ENCODE results near the gene KREMEN2. TPM values are rescaled to one million over a fixed set of nuclear protein-coding genes. Genes with fewer than 3 reads are reported as not detected.
"Not testable (repeated sequence)": the region's sequence is repeated elsewhere in the genome, so short reads cannot be mapped to it uniquely, and the experiment has no call there.

The KREMEN2 gene
- total RNA-seq, 2 donors from 2014 or later, result not detected

DNA sequence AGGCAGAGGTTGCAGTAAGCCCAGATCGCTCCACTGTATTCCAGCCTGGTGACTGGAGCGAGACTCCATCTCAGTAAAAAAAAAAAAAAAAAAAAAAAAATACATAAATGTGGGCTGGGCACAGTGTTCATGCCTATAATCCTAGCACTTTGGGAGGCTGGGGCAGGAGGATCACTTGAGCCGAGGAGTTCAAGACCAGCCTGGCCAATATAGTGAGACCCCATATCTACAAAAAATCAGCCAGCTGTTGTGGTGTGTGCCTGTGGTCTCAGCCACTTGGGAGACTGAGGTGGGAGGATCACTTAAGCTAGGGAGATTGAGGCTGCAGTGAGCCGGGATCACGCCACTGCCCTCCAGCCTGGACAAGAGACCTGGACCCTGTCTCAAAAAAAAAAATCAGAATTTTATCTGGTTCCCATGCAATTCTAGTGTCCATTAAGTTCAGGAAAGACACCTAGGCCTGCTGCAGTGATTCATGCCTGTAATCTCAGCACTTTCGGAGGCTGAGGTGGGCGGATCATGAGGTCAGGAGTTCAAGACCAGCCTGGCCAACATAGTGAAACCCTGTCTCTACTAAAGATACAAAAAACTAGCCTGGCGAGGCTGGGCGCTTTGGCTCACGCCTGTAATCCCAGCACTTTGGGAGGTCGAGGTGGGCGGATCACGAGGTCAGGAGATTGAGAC, 32.7 kb upstream of the KREMEN2 start:
- H3K27me3 Mint-ChIP-seq; H3K4me3 Mint-ChIP-seq; H3K9me3 Mint-ChIP-seq; H3K27ac Mint-ChIP-seq; DNase-seq (ENCODE audit: low spot score); H3K36me3 Mint-ChIP-seq; ATAC-seq: not testable (repeated sequence)
- peaks cover 10% of the 10 kb centered on the region in 2 donors for H3K4me1 Mint-ChIP-seq (ENCODE audit: low read depth in 2 of 2)

DNA sequence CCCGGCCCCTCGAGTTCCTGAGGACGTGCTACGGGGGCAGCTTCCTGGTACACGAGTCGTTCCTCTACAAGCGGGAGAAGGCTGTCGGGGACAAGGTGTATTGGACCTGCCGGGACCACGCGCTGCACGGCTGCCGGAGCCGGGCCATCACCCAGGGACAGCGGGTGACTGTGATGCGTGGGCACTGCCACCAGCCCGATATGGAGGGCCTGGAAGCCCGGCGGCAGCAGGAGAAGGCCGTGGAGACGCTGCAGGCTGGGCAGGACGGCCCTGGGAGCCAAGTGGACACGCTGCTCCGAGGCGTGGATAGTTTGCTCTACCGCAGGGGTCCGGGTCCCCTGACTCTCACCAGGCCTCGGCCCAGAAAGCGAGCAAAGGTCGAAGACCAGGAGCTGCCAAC, 30.9 kb upstream of the KREMEN2 start:
- peaks cover 6% of the 10 kb centered on the region for H3K36me3 Mint-ChIP-seq
- no peak for ATAC-seq
- no peak for DNase-seq (ENCODE audit: low spot score)
- H3K27ac Mint-ChIP-seq, result no peak overlapping the region
- no peaks in the 10 kb centered on the region for H3K4me1 Mint-ChIP-seq (ENCODE audit: low read depth in 2 of 2)
- no peaks in the 10 kb centered on the region for H3K27me3 Mint-ChIP-seq
- no peaks in the 10 kb centered on the region for H3K9me3 Mint-ChIP-seq
- no peak overlapping the region for H3K4me3 Mint-ChIP-seq

DNA sequence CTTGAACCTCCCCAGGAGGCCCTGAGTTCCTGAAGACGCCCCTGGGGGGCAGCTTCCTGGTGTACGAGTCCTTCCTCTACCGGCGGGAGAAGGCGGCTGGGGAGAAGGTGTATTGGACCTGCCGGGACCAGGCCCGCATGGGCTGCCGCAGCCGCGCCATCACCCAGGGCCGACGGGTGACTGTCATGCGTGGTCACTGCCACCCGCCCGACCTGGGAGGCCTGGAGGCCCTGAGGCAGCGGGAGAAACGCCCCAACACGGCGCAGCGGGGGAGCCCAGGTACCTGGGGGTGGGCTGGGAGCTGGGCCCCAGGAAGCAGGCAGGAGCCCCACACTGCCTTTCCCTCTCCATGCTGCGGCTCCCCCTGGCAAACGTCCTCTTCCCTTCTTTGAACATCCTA, 30.4 kb upstream of the KREMEN2 start:
- Mint-ChIP-seq H3K27ac (no peak overlapping the region), H3K4me1 (ENCODE audit: low read depth in 2 of 2) (no peaks in the 10 kb centered on the region), H3K9me3 (no peaks in the 10 kb centered on the region), H3K4me3 (no peak overlapping the region), H3K36me3 (peaks cover 6% of the 10 kb centered on the region), H3K27me3 (no peaks in the 10 kb centered on the region)
- no peak for DNase-seq (ENCODE audit: low spot score)
- ATAC-seq, result peak in 1 of 2 donors; percentile 6

DNA sequence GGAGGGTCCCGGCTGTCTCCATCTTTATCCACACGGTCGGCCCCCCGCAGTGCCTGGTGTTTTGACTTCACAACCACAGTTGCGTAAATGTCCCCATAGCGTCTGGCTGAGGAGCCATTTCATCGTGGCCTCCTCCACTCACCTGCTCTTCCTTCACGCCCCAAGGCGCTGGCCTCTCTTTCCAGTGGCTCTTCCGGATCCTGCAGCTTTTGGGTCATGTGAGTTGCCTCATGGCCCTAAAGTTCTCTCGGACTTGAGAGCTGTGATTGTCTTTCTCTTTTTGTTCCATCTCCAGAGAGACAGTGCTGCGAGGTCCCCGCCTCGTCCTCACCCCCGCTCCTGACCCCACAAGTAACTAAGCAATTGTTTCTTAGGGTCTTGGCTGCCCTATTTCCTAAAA, 29.6 kb upstream of the KREMEN2 start:
- ATAC-seq (no peak), DNase-seq (ENCODE audit: low spot score) (no peak)
- Mint-ChIP-seq H3K27ac (no peak overlapping the region), H3K4me3 (no peak overlapping the region), H3K4me1 (ENCODE audit: low read depth in 2 of 2) (no peaks in the 10 kb centered on the region), H3K27me3 (no peaks in the 10 kb centered on the region), H3K9me3 (no peaks in the 10 kb centered on the region), H3K36me3 (peaks cover 6% of the 10 kb centered on the region)

DNA sequence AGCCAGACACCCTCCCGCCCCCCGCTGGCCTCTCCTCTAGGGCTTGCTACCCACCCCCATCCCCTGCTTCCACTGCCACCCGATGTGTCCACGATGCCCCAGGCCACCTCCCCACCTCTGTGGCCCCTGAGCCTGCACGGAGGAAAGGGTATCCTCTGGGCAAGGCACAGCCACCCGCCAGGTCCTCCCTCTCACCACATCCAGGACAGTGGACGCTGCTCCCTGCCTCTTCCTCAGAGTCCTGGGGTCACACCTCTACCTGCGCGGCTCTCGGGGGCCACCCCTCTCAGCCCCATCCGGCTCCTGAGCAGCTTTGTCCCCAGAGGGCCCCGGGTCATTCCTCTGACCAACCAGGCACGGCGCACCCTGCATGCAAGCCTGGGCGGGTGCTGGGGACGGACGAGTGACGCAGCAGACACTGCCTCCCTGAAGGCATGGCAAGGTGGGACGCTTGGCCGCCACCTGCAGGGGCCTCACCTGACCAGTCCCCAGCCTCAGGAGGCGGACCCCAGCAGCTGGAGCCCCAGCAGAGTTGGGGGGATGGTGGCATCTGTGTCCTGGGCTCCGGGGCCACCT, 27.6 kb upstream of the KREMEN2 start:
- H3K4me1 Mint-ChIP-seq (ENCODE audit: low read depth in 2 of 2), result no peaks in the 10 kb centered on the region
- peaks cover 6% of the 10 kb centered on the region for H3K36me3 Mint-ChIP-seq
- DNase-seq (ENCODE audit: low spot score) (no peak), ATAC-seq (no peak)
- no peak overlapping the region for H3K27ac Mint-ChIP-seq
- no peaks in the 10 kb centered on the region for H3K9me3 Mint-ChIP-seq
- no peaks in the 10 kb centered on the region for H3K27me3 Mint-ChIP-seq
- no peak overlapping the region for H3K4me3 Mint-ChIP-seq

DNA sequence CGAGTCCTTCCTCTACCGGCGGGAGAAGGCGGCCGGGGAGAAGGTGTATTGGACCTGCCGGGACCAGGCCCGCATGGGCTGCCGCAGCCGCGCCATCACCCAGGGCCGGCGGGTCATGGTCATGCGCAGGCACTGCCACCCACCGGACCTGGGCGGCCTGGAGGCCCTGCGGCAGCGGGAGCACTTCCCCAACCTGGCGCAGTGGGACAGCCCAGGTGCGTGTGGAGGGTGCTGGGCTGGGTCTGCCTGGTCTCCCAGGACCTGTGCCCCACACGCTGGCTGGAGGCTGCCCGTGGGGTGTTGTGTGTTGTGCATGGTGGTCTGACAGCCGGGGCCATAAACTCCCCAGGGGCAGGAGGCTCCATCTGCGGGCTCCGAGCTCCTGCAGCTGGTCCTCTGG, 26.9 kb upstream of the KREMEN2 start:
- H3K4me3 Mint-ChIP-seq, result no peak overlapping the region
- DNase-seq (ENCODE audit: low spot score), result no peak
- no peak for ATAC-seq
- H3K9me3 Mint-ChIP-seq, result no peaks in the 10 kb centered on the region
- no peaks in the 10 kb centered on the region for H3K27me3 Mint-ChIP-seq
- no peak overlapping the region for H3K27ac Mint-ChIP-seq
- H3K4me1 Mint-ChIP-seq (ENCODE audit: low read depth in 2 of 2), result no peaks in the 10 kb centered on the region
- peaks cover 6% of the 10 kb centered on the region for H3K36me3 Mint-ChIP-seq

DNA sequence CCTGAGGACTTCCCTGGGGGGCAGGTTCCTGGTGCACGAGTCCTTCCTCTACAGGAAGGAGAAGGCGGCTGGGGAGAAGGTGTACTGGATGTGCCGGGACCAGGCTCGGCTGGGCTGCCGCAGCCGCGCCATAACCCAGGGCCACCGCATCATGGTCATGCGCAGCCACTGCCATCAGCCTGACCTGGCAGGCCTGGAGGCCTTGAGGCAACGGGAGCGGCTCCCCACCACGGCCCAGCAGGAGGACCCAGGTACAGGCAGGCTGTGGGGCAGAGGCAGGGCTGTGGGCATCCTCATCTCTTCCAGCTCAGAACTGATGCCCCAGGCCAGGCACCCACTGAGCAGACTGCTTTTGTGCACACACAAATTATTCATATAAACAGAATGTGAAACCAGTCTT, 25.9 kb upstream of the KREMEN2 start:
- DNase-seq (ENCODE audit: low spot score) (no peak), ATAC-seq (no peak)
- H3K27me3 Mint-ChIP-seq, result no peaks in the 10 kb centered on the region
- H3K9me3 Mint-ChIP-seq, result no peaks in the 10 kb centered on the region
- peaks cover 6% of the 10 kb centered on the region for H3K36me3 Mint-ChIP-seq
- H3K4me3 Mint-ChIP-seq, result no peak overlapping the region
- H3K27ac Mint-ChIP-seq, result no peak overlapping the region
- H3K4me1 Mint-ChIP-seq (ENCODE audit: low read depth in 2 of 2), result no peaks in the 10 kb centered on the region

DNA sequence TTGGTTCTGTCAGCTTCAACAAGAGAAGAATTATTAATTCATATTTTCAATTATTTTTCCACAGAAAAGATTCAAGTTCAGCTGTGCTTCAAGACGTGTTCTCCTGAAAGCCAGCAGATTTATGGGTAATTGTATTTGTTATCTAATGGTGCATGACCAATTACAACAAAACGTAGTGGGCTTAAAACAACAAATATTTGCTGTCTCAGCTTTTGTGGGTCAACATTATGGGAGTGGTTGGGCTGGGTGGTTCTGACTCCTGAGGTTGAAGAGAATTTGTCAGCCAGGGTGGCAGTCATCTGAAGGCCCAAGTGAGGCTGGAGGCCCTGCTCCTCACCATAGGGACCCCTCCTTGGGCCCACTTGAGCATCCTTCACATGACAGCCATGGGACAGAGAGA, 24.1 kb upstream of the KREMEN2 start:
- H3K4me3 Mint-ChIP-seq, result no peak overlapping the region
- ATAC-seq (no peak), DNase-seq (ENCODE audit: low spot score) (no peak)
- no peaks in the 10 kb centered on the region for H3K9me3 Mint-ChIP-seq
- no peak overlapping the region for H3K27ac Mint-ChIP-seq
- H3K4me1 Mint-ChIP-seq (ENCODE audit: low read depth in 2 of 2), result no peaks in the 10 kb centered on the region
- H3K27me3 Mint-ChIP-seq, result no peaks in the 10 kb centered on the region
- H3K36me3 Mint-ChIP-seq, result no peaks in the 10 kb centered on the region

DNA sequence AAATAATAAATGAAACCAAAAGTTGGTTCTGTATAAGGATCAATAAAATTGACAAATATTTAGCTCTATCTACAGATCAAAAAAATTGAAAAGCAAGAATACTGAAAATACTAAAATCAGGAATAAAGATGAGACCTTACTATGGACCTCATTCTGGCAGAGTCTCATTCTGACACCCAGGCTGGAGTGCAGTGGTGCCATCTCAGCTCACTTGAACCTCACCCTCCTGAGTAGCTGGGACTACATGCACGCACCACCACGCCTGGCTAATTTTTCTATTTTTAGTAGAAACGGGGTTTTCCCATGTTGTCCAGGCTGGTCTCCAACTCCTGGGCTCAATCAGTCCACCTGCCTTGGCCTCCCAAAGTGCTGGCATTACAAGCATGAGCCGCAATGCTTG, 22.0 kb upstream of the KREMEN2 start:
- DNase-seq (ENCODE audit: low spot score), result no peak
- Mint-ChIP-seq H3K27ac (no peak overlapping the region), H3K27me3 (no peaks in the 10 kb centered on the region), H3K4me1 (ENCODE audit: low read depth in 2 of 2) (no peaks in the 10 kb centered on the region), H3K9me3 (no peaks in the 10 kb centered on the region), H3K36me3 (no peaks in the 10 kb centered on the region), H3K4me3 (no peak overlapping the region)
- ATAC-seq, result no peak

DNA sequence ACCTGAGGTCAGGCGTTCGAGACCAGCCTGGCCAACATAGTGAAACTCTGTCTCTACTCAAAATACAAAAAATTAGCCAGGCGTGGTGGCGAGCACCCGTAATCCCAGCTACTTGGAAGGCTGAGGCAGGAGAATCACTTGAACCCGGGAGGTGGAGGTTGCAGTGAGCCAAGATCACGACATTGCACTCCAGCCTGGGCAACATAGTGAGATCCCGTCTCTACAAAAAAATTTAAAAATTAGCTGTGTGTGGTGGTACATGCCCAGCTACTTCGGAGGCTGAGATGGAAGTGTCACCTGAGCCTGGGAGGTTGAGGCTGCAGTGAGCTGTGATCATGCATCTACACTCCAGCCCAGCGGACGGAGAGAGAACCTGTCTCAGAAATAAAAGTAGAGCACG, 20.4 kb upstream of the KREMEN2 start:
- ATAC-seq; H3K36me3 Mint-ChIP-seq; H3K4me1 Mint-ChIP-seq (ENCODE audit: low read depth in 2 of 2); DNase-seq (ENCODE audit: low spot score); H3K4me3 Mint-ChIP-seq; H3K9me3 Mint-ChIP-seq; H3K27me3 Mint-ChIP-seq; H3K27ac Mint-ChIP-seq: not testable (repeated sequence)

DNA sequence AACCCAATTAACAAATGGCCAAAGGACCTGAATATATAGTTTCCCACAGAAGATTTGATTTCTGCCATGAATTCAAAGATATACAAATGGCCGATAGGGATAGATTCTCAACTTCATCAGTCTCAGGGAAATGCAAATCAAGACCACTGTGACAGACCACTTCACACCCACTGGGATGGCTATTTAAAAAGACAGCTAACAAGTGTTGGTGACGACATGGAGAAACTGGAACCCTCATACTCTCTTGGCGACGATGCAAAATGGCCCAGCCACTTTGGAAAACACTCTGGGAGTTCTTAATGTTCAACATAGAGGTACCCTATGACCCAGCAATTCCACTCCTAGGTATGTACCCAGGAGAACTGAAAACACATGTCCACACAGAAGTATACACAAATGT, 17.4 kb upstream of the KREMEN2 start:
- H3K4me1 Mint-ChIP-seq (ENCODE audit: low read depth in 2 of 2), result no peaks in the 10 kb centered on the region
- no peaks in the 10 kb centered on the region for H3K36me3 Mint-ChIP-seq
- H3K9me3 Mint-ChIP-seq, result no peaks in the 10 kb centered on the region
- ATAC-seq, result no peak
- H3K27ac Mint-ChIP-seq, result no peak overlapping the region
- no peak overlapping the region for H3K4me3 Mint-ChIP-seq
- H3K27me3 Mint-ChIP-seq, result no peaks in the 10 kb centered on the region
- DNase-seq (ENCODE audit: low spot score), result no peak

DNA sequence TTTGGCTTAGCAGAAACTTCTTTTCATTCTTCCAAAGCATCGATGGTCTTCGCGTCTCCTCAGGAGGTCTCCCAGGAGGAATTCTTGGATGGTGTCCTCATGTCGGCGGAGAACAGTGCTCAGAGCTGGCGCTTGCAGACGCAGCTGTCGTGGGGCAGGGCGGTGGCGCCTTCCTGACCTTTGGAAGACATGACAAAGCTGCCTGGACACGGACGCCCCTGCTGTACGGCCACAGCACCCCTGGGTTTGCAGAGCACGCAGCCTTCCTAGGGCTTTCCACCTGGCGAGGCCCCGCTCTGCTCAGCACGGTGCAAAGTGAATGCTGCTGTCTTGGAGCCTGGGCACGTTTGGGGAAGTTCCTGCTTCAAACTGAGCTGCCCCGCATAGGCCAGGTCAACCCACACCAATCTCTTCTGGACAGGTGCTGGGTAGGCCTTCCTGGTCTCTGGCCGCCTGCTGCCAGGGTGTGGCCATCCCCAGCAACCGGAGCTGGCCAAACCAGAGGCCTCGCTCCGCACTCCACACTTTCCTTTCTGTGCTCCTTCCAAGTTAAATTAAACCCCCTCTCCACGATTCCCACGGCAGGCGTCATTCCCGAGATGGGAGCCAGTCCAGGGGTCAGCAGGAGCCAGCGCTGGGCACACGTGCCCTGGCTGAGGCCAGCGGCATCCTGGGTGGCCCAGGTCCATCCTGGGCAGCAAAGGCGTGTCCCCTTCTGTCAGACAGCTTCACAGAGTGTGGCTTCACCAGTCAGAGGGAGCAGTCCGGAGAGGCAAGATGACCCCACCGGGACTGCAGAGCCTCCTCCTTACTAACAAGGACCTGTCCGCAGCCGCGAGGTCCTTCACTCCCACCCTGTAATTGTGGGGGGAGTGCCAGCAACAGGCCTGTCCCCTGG, 15.0 kb upstream of the KREMEN2 start:
- H3K36me3 Mint-ChIP-seq, result no peaks in the 10 kb centered on the region
- H3K27ac Mint-ChIP-seq, result no peak overlapping the region
- H3K9me3 Mint-ChIP-seq, result no peaks in the 10 kb centered on the region
- no peaks in the 10 kb centered on the region for H3K27me3 Mint-ChIP-seq
- no peak overlapping the region for H3K4me3 Mint-ChIP-seq
- DNase-seq (ENCODE audit: low spot score), result peak; percentile 23
- H3K4me1 Mint-ChIP-seq (ENCODE audit: low read depth in 2 of 2), result no peaks in the 10 kb centered on the region
- peak in 1 of 2 donors; percentile 25 for ATAC-seq

DNA sequence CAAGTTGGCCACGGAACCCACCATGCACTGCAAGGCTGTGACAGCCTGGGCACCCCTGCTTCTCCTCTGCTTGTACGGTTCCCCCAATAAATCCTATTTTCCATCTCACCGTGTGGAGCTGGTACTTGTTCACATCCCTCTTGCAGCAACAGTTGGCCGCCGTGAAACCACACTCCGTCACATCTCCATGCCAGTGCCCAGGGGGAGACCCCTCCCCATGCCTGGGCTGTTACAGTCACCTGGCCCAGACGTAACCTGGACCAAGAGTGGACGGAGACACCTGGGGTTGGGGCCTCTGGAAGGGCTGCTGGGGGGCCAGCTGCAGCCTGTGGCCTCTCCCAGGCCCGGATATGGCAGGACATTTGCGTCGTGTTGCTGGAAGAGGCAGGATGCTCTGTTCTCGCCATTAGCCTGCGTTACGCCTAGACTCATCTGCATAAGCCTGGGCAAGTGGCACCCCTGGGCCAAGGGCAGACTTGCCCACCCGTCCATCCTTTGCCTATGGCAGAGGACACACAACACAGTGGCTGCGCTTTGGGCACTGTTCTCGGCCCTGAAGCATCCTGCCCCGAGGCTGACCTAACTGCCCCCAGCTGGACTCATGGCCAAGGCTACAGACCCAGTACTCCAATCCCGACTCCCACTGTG, 14.2 kb upstream of the KREMEN2 start:
- H3K9me3 Mint-ChIP-seq, result no peaks in the 10 kb centered on the region
- H3K36me3 Mint-ChIP-seq, result no peaks in the 10 kb centered on the region
- DNase-seq (ENCODE audit: low spot score) (no peak), ATAC-seq (no peak)
- no peak overlapping the region for H3K27ac Mint-ChIP-seq
- no peaks in the 10 kb centered on the region for H3K27me3 Mint-ChIP-seq
- no peaks in the 10 kb centered on the region for H3K4me1 Mint-ChIP-seq (ENCODE audit: low read depth in 2 of 2)
- H3K4me3 Mint-ChIP-seq, result no peak overlapping the region

DNA sequence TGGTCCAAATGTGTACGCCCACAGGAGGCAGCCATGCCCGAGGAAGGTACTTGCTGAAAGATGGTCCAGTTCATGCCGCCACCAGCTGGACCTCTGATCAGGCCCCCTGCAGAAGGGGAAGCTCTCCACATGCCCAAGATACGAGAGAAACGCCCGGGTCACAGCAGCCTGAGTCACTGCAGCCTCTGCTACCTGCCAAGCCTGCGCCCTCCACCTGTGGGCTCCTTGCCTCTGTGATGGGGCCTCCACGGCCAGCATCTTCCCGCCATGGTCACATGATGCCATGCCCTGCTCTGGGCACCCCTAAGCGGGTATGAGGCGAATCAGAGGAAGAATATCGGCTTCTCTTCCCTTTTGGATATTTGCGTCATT, 13.7 kb upstream of the KREMEN2 start:
- Mint-ChIP-seq H3K27me3 (no peaks in the 10 kb centered on the region), H3K9me3 (no peaks in the 10 kb centered on the region), H3K27ac (no peak overlapping the region), H3K4me3 (no peak overlapping the region), H3K36me3 (no peaks in the 10 kb centered on the region), H3K4me1 (ENCODE audit: low read depth in 2 of 2) (no peaks in the 10 kb centered on the region)
- ATAC-seq, result no peak
- DNase-seq (ENCODE audit: low spot score), result no peak
